ENCODE data around the gene GSTM1.
A peak's percentile ranks its signal among the peaks of the same experiment; 100 is the strongest.
"Not testable (repeated sequence)": the region's sequence is repeated elsewhere in the genome, so short reads cannot be mapped to it uniquely, and the experiment has no call there.

The GSTM1 gene

DNA sequence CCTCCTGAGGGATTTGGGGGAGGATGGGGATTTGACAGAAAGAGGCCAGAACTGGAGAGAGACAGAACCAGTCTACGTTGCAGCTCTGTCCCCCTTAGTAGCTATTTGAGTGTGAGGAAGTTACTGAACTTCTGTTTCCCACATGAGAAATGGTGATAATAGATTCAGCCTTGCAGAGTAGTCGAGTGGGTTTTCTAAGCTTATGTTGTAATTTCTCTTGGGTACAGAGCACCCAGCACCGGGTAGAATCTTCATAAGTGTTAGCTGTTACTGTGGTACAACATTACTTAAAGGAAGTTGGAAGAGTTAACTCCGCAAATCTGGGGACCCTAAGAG lies 27.0 kb upstream of the GSTM1 start:
- DNase-seq (ENCODE audit: low spot score): not testable (repeated sequence)

DNA sequence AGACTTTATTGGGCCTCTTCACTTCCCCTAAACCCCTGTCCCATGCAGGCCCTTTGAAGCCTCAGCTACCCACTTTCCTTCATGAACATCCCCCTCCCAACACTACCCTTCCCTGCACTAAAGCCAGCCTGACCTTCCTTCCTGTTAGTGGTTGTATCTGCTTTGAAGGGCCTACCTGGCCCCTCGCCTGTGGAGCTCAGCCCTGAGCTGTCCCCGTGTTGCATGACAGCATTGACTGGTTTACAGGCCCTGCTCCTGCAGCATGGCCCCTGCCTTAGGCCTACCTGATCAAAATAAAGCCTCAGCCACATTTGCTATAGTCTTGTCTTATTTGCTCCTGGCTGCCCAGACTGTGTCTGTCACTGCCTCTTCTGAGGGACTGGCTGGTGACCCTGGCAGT lies 26.2 kb upstream of the GSTM1 start:
- DNase-seq (ENCODE audit: low spot score): no peak

DNA sequence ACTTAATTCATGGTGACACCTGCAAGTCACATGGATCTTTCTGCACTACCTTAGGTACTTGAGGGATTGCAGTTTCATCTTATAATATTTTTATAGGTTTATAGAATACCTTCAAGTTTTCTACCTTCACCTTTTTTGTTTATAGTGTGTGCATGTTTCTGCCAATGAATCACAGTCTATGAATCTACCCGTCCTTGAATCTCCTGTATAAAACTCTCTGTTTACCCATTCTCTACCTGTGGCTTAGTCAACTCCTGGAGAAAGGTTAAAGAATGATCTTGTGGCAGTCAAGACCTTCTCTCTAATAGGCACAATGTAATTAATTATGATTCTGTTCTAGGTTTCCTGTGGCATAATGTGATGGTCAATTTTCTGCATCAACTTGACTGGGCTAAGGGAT lies 22.9 kb upstream of the GSTM1 start:
- no peak for DNase-seq (ENCODE audit: low spot score)

DNA sequence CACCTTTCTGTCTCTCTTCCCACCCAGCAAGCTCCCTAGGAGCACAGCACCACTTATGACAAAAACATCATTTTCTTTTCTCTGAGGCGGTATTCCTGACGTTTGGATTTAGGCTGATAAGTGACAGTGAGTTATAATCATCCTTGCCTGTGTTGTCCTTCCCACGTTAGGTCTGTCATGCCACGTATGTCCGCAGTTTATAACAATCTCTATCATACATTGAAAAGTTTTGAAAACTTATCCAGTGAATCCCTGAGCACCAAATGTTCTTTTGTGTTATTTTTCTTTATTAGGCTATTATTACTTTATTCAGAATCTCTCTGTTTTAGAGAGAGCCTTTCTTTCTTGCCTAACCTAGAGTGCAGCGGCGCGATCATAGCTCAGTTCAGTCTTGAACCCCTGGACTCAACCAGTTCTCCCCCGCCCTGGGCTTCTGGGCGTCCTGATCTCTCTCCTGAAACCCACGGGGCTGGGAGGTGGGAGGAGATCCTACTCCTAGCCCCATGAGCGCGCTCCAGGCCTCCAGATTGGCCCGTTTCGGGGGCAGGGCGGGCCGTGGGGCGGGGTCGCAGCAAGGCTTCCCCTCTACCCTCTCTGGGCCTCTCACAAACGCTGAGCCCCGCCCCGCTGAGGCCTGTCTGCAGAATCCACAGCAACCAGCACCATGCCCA lies 20.0 kb upstream of the GSTM1 start, which contains the start of gene GSTM2:
Gene GSTM2 (plus strand): TSS at position 606 of the 671 bp plus-strand sequence. CDS start 59 bp downstream, at position 665.
- peak; percentile 82 for DNase-seq (ENCODE audit: low spot score)

DNA sequence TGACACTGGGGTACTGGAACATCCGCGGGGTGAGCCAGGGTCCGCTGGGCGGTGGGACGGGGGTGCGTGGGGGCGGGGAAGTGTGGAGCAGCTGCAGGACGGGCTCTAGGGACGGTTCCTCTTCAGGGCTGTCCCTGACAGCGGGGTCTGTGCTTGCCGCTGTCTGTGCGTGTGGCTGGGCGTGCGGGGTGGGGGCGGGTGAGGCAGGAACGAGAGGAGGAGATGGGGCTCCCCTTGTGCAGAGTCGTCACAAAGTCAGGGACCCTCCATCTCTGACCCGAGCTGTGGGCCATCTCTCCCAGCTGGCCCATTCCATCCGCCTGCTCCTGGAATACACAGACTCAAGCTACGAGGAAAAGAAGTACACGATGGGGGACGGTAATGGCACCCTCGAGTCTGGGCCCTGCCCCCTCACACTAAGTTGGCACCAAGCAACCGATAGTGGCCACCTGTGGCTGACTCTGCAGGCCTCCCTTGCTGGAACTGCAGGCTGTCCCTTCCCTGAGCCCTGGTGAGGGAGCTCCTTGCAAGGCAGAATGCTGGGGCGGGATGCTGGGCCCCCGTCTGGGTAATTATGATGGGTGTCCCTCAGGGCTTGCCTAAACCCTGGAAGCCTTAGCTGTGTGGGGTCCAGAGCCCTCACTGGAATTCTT lies 19.4 kb upstream of the GSTM1 start:
- no peak for DNase-seq (ENCODE audit: low spot score)

DNA sequence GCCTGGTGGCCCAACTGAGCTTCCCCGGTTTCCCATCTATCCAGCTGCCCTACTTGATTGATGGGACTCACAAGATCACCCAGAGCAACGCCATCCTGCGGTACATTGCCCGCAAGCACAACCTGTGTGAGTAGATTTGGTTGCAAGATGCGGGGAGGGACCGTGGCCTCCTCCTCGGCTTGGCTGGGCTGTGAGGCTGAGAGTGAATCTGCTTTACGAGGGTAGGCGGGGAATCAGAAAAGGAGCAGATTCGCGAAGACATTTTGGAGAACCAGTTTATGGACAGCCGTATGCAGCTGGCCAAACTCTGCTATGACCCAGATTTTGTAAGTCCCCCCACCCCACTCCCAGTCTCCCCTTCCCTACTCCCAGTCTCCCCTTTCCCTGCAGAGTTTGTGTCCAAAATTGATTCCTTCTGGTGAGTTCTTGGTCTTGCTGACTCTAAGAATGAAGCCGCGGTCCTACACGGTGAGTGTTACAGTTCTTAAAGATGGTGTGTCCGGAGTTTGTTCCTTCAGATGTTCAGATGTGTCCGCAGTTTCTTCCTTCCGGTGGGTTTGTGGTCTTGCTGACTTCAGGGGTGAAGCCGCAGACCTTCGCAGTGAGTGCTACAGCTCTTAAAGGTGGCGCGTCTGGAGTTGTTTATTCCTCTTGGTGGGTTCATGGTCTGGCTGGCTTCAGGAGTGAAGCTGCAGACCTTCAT lies 18.2 kb upstream of the GSTM1 start:
- DNase-seq (ENCODE audit: low spot score): no peak

DNA sequence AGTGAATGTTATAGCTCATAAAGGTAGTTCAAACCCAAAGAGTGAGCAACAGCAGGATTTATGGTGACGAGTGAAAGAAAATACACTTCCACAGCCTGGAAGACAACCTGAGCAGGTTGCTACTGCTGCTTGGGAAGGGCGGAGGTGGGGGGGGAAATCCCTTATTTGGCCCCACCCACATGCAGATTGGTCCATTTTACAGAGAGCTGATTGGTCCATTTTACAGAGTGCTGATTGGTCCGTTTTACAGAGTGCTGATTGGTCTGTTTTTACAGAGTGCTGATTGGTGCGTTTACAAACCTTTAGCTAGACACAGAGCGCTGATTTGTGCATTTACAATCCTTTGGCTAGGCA lies 17.7 kb upstream of the GSTM1 start:
- DNase-seq (ENCODE audit: low spot score): not testable (repeated sequence)

DNA sequence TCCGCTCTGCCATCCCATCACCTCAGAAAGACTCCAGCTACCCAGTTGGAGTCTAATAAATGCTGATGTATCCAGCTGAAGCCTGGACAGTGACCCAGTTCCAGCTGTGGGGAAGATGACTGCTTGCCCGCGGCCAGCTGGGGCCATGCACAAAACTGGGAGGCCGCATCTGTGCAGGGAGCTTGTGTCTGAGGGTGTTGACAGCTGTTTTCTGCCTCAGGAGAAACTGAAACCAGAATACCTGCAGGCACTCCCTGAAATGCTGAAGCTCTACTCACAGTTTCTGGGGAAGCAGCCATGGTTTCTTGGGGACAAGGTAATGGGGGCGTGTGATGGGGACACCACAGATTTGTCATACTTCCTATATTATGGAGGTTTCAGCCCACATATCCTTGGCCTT lies 16.6 kb upstream of the GSTM1 start:
- no peak for DNase-seq (ENCODE audit: low spot score)

DNA sequence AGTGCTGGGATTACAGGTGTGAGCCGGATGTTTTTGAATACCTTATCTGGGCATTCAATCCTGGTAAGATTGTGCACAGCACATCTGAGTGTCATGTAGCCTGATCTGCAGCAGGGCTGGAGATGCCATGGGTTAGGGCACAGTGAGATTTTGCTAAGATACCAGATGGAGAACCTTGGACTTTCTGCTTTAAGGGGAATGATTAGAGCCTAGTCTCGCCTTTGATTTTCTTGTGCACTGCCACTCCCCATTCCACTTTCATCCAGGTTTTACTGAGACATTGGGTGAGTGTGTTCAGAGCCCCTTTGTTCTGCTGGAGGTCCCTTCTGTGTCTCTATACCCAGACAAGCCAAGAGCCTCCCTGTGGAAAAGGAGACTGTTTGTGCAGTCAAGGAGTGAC lies 13.8 kb upstream of the GSTM1 start:
- DNase-seq (ENCODE audit: low spot score): not testable (repeated sequence)

DNA sequence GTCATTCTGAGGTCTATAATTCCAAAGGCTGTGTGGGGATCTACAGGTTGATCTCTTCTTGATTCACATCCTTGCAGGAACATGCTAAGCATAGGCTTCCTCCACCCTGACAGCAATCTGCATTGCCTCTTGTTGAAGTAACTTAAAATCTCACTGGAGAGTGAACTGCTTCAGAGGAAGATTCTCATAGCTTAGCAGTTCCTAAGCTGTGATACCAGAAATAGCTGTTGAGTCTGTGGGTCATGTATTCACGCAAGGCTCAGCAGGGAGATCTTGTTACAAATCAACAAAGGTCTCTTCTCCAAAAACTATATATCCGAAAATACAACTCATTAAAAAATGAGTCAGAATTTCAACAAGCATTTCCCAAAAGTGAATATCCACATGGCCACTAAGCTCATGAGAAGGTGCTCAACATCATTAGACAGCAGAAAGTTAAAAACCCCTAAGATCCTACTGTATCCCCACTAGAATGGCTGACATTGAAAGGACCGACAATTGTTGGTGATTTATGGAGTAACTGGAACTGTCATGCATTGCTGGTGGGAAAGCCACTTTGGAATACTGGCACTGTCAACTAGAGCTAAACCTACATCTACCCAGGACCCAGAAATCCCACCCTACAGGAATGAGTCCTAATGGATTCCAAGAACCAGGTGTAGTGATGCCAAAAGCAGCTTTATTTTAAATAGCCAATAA lies 10.8 kb upstream of the GSTM1 start:
- DNase-seq (ENCODE audit: low spot score): not testable (repeated sequence)

DNA sequence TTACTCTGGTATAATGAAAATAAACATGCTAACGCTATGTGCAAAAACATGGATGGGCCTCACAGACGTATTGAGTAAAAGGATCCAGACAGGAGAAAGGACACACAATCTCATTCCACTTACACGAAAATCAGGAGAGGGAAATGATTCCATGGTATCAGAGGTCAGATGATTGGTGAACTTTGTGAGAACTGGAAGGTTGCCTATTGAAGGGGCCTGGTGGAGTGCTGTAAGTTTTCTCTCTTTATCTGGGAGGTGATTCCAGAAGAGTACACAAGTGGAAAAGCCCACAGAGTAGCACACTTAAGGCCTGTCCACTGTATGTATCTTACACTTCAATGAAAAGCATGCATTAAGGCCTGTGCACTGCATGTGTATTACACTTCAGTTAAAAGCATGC lies 10.2 kb upstream of the GSTM1 start:
- DNase-seq (ENCODE audit: low spot score): no peak

DNA sequence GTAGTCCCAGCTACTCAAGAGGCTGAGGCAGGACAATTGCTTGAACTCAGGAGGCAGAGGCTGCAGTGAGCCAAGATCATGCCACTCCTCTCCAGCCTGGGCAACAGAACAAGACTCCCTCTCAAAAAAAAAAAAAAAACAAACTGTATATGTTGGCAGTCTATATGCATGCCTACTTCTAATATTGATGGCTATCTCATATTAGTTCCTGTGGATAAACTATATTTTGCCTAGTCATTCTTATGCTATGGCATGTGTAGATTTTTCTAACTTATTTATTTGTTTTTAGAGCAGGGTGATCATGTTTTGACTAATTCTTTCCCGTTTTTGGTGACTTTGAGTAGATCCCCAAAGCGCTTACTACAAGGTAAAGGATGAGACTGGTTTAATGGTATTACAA lies 9.0 kb upstream of the GSTM1 start:
- DNase-seq (ENCODE audit: low spot score): not testable (repeated sequence)

DNA sequence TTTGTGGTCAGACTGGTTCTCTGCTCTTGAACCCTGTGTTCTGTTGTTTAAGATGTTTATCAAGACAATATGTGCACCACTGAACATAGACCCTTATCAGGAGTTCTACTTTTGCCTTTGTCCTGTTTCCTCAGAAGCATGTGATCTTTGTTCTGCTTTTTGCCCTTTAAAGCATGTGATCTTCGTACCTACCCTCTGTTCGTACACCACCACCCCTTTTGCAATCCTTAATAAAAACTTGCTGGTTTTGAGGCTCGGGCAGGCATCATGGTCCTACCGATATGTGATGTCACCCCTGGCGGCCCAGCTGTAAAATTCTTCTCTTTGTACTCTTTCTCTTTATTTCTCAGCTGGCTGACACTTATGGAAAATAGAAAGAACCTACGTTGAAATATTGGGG lies 2.8 kb upstream of the GSTM1 start:
- not testable (repeated sequence) for DNase-seq (ENCODE audit: low spot score)

DNA sequence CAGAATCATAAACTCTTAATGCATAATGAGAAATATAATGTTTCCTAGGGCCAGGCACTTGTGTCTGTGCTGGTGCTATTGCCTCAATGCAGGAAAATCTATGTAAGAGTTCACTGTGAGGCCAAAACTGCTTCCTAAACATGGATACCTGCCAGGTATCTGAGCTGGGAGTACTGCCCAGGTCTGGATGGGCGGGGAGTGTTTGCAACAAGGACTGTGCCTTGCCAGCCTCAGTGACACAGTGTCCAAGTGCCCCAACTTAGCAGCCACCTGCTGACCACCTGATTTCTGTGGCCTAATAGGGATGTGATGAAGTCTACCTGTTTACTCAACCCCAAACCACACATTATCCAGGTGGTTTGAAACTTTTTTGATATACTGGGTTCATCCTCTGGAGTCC lies 2.2 kb upstream of the GSTM1 start:
- not testable (repeated sequence) for DNase-seq (ENCODE audit: low spot score)

DNA sequence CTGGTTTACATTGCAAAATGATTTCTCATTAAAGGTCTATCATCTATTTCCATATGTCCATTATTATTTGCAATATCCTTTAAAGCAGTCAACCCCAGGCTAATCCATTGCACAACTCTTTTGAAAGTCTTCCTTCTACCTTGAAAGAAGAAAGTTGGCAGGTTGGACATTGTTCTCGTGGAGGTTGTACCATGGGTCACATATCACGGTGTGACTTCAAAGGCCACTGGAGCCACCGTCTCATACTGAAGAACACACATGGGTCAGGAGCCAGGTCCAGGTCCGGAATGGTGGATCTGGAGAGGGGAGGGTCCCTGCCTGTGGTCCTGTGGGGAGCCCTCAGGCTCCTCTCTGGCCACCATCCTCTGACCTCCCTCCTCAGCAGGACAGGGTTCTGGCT lies 1.7 kb upstream of the GSTM1 start:
- not testable (repeated sequence) for DNase-seq (ENCODE audit: low spot score)

DNA sequence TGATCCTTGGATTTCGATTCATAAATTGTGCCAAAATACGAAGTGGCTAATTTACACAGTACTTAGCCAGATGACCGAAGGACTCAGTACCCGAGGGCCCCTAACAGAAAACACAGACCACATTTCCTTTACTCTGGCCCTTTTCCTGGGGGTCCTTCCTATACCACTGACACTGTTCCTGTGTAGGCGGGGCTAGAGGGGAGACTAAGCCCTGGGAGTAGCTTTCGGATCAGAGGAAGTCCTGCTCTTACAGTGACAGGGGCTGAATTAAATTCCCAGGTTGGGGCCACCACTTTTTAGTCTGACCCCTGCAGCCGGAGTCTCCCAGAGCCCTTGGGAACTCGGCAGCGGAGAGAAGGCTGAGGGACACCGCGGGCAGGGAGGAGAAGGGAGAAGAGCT lies 508 bp upstream of the GSTM1 start:
- not testable (repeated sequence) for DNase-seq (ENCODE audit: low spot score)

DNA sequence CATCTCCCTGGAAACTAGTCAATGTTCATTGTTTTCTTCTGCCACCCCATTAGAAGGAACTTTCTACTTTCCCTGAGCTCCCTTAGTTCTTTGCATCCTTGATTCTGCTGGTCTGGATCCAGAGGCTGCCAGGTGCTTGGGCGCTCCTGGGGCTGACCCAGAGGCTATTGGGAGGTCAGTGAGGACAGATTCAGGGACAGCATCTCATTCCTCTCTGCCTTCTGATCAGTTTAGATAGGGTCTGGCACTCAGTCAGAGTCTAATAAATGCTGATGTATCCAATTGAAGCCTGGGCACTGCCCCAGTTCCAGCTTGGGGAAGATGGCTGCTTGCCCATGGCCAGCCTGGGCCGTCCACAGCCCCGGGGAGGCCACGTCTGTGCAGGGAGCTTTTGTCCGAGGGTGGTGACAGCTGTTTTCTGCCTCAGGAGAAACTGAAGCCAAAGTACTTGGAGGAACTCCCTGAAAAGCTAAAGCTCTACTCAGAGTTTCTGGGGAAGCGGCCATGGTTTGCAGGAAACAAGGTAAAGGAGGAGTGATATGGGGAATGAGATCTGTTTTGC lies 2.3 kb downstream of the GSTM1 start:
- DNase-seq (ENCODE audit: low spot score): no peak

DNA sequence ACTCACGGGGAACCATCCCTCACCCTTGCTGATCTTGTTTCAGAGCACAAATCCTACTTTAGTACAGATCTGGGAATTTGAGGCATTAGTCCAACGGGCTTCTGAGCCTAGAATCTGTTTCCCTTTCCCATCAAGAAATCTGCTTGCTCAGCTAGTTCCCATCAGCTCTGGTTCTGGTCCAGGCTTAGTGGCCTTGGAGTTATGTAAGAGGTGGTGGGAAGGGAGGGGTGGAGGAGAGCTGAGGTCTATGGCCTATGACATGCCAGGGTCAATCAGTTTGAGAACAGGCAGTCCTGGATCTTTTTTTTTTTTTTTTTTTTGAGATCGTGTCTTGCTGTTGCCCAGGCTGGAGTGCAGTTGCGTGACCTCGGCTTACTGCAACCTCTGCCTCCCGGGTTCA lies 4.1 kb downstream of the GSTM1 start:
- DNase-seq (ENCODE audit: low spot score): no peak

DNA sequence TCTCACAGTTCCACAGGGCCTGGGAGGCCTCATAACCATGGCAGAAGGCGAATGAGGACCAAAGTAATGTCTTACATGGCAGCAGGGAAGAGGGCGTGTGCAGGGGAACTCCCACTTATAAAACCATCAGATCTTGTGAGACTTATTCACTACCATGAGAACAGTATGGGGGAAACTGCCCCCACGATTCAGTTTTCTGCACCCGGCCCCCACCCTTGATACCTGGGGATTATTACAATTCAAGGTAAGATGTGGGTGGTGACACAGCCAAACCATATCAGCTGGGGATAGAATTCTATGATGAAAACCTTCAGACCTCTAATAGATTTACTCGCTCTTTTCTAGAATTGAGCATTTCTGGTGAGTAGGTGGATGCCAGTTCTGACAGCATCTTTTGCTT lies 6.8 kb downstream of the GSTM1 start:
- not testable (repeated sequence) for DNase-seq (ENCODE audit: low spot score)

DNA sequence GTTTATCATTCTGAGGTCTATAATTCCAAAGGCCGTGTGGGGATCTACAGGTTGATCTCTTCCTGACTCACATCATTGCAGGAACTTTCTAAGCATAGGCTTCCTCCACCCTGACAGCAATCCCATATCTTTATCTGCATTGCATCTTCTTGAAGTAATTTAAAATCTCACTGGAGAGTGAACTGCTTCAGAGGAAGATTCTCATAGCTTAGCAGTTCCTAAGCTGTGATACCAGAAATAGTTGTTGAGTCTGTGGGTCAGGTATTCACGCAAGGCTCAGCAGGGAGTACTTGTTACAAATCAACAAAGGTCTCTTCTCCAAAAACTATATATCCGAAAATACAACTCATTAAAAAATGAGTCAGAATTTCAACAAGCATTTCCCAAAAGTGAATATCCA lies 7.5 kb downstream of the GSTM1 start:
- DNase-seq (ENCODE audit: low spot score): not testable (repeated sequence)

DNA sequence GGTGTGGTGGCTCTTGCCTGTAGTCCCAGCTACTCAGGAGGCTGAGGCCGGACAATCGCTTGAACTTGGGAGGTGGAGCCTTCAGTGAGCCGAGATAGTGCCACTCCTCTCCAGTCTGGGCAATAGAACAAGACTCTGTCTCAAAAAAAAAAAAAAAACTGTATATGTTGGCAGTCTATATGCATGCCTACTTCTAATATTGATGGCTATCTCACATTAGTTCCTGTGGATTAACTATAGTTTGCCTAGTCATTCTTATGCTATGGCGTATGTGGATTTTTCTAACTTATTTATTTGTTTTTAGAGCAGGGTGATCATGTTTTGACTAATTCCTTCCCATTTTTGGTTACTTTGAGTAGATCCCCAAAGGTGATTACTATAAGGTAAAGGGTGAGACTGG lies 9.4 kb downstream of the GSTM1 start:
- no peak for DNase-seq (ENCODE audit: low spot score)

DNA sequence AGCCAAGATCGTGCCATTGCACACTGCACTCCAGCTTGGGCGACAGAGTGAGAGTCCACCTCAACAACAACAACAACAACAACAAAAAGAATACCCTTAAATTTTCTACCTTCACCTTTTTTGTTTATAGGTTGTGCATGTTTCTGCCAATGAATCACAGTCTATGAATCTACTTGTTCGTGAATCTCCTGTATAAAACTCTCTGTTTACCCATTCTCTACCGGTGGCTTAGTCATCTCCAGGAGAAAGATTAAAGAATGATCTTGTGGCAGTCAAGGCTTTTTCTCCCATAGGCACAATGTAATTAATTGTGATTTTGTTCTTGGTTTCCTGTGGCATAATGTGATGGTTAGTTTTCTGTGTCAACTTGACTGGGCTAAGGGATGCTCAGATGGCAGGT lies 10.2 kb downstream of the GSTM1 start:
- not testable (repeated sequence) for DNase-seq (ENCODE audit: low spot score)

DNA sequence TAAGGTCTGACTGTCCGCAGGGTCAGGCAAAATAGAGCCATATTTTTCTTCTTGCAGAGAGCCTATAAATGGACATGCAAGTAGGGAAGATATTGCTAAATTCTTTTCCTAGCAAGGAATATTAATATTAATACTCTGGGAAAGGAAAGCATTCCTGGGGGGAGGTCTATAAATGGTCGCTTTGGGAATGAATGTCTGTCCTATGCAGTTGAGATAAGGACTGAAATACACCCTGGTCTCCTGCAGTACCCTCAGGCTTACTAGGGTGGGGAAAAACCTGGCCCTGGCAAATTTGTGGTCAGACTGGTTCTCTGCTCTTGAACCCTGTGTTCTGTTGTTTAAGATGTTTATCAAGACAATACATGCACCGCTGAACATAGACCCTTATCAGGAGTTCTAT lies 15.3 kb downstream of the GSTM1 start:
- DNase-seq (ENCODE audit: low spot score): not testable (repeated sequence)

Measured in D341Med (cell line).